Measurements from ENCODE around the gene OSBPL10. TPM values are rescaled to one million over a fixed set of nuclear protein-coding genes. Genes with fewer than 3 reads are reported as not detected.

OSBPL10 gene
- total and polyA plus RNA-seq, 2 of the 4 experiments (the other 2 are of a cell fraction) = 9.5 to 10.1 TPM

GRCh38 chr3:31934018-31934417 lies 47.0 kb downstream of the OSBPL10 start:
- no peak overlapping the region for H4K91ac ChIP-seq (ENCODE audit: insufficient read depth, low read depth, low read length)
- H4K8ac ChIP-seq (ENCODE audit: low read depth in 2 of 2, low read length in 2 of 2) = no peak overlapping the region
- intact Hi-C loops (cut with micrococcal nuclease) = no loop called here
- H3K9me3 ChIP-seq (ENCODE audit: control insufficient read depth, insufficient read depth, low read length) = no peaks in the 10 kb centered on the region
- dilution Hi-C loops (cut with HindIII; ENCODE audit: low sequenced_read_pairs, unreplicated experiment) = no loop called here
- H3K79me1 ChIP-seq (ENCODE audit: low read depth in 1 of 2, low read length in 2 of 2) = 0 out of 4 replicates have a peak, but pooled peaks cover 0 to 8% of the 10 kb centered on the region in 2 experiments
- no peak overlapping the region for H3K4ac ChIP-seq (ENCODE audit: low read depth, low read length)
- WGBS, 2 experiments (ENCODE audit: extremely low coverage in 2 of 2, insufficient read length in 1 of 2) = no CpG with 5 or more reads among the region's 1 CpG
- TF ChIP-seq MXI1 (IDR thresholded peaks at IDR 0.05; ENCODE audit: borderline replicate concordance, low read depth, low read length) = no peak
- TF ChIP-seq FOS (IDR thresholded peaks at IDR 0.05; ENCODE audit: low read depth, low read length) = no peak
- no peak for TF ChIP-seq RCOR1 (IDR thresholded peaks at IDR 0.05; ENCODE audit: insufficient replicate concordance, low read length)
- TF ChIP-seq SMC3 (IDR thresholded peaks at IDR 0.05; ENCODE audit: low read depth, low read length) = no peak
- no peak for TF ChIP-seq USF2 (IDR thresholded peaks at IDR 0.05; ENCODE audit: low read depth, low read length)
- TF ChIP-seq POLR2A (IDR thresholded peaks at IDR 0.05; ENCODE audit: low read depth, low read length) = no peak
- no peak for TF ChIP-seq CEBPB (IDR thresholded peaks at IDR 0.05; ENCODE audit: low read depth, low read length)
- no peak for TF ChIP-seq CTCF (conservative IDR thresholded peaks at IDR 0.05; ENCODE audit: low read depth, low read length)
- TF ChIP-seq ELK1 (IDR thresholded peaks at IDR 0.05; ENCODE audit: borderline replicate concordance, low read depth, low read length) = no peak
- no peak for TF ChIP-seq CHD1 (IDR thresholded peaks at IDR 0.05; ENCODE audit: low read depth, low read length)
- TF ChIP-seq NFE2L2 (IDR thresholded peaks at IDR 0.05; ENCODE audit: low read depth, low read length) = no peak
- TF ChIP-seq MAZ (IDR thresholded peaks at IDR 0.05; ENCODE audit: borderline replicate concordance, low read depth, low read length) = no peak
- no peak for TF ChIP-seq RAD21 (IDR thresholded peaks at IDR 0.05; ENCODE audit: low read length)
- no peak for TF ChIP-seq MAFK (IDR thresholded peaks at IDR 0.05; ENCODE audit: low read depth, low read length)
- ATAC-seq (ENCODE audit: low read depth) = no peak
- no peak overlapping the region for H2BK5ac ChIP-seq (ENCODE audit: low read depth, low read length, poor library complexity, severe bottlenecking)
- no peak overlapping the region for H2AK9ac ChIP-seq (replicated peaks; ENCODE audit: low read depth, low read length, poor library complexity)
- no TSS peak for BruUV-seq (replicated peaks)
- H2BK20ac ChIP-seq (ENCODE audit: low read depth, low read length) = no peak overlapping the region
- in situ Hi-C loops (cut with MboI; ENCODE audit: low sequenced_read_pairs) = no loop called here
- DNase-seq = no peak
- H3K27me3 ChIP-seq (ENCODE audit: control insufficient read depth, insufficient read depth, low read length) = no peaks in the 10 kb centered on the region
- ChIA-PET CTCF (no interaction called here), POLR2A (ENCODE audit: unreplicated experiment) (no interaction called here)
- H3K4me2 ChIP-seq (ENCODE audit: low read depth, low read length) = no peak overlapping the region
- no peak overlapping the region for H3K27ac ChIP-seq (ENCODE audit: insufficient read depth, low read length)
- H3K14ac ChIP-seq (replicated peaks; ENCODE audit: low read depth, low read length) = no peak overlapping the region
- peaks cover 2% of the 10 kb centered on the region; the same call in 1 of the 2 replicates for H3K9me1 ChIP-seq (ENCODE audit: insufficient read depth, low read length)
- H3K36me3 ChIP-seq (ENCODE audit: control insufficient read depth, insufficient read depth, low read length) = no peaks in the 10 kb centered on the region
- H3K9ac ChIP-seq (ENCODE audit: low read depth, low read length) = no peak overlapping the region
- H3K18ac ChIP-seq (ENCODE audit: low read depth, low read length) = no peak overlapping the region
- no peak overlapping the region for H3K23ac ChIP-seq (ENCODE audit: low read depth, low read length)
- H2BK15ac ChIP-seq (ENCODE audit: low read depth, low read length) = no peak overlapping the region
- no peak overlapping the region for H3K4me3 ChIP-seq (ENCODE audit: insufficient read depth, low read depth, low read length)
- no peak overlapping the region for H3K56ac ChIP-seq (ENCODE audit: extremely low read depth, insufficient read depth, low read length)
- H2AFZ ChIP-seq (replicated peaks; ENCODE audit: low read length, poor library complexity) = no peak overlapping the region
- H4K20me1 ChIP-seq (ENCODE audit: insufficient read depth, low read length) = no peaks in the 10 kb centered on the region; the same call in 1 of the 2 replicates
- H4K5ac ChIP-seq (ENCODE audit: low read depth, low read length) = no peak overlapping the region
- no peak overlapping the region for H2BK120ac ChIP-seq (ENCODE audit: low read depth, low read length)
- no peak overlapping the region for H2AK5ac ChIP-seq (ENCODE audit: low read depth, low read length)
- H3K4me1 ChIP-seq (ENCODE audit: control insufficient read depth, insufficient read depth, low read length) = no peaks in the 10 kb centered on the region
